Hepatocyte (in vitro differentiated cells): ENCODE data around the gene MAP4K2. TPM values are rescaled to one million over a fixed set of nuclear protein-coding genes. Genes with fewer than 3 reads are reported as not detected.

Experiments
- DNase-seq: peaks from one replicate; pipeline ENCODE4 v3.0.0-alpha.2; 2016; ENCODE audit warnings: low spot score
- H2AFZ ChIP-seq: fragments of 200-600 bp; sonication (generic); 2 replicates; pipeline ENCODE4 v1.6.0; 2016; ENCODE audit warnings: antibody characterized with exemption, mild to moderate bottlenecking
- H3K27ac ChIP-seq: fragments of 200-600 bp; sonication (generic); 2 replicates; pipeline ENCODE4 v1.5.1; 2016; ENCODE audit warnings: mild to moderate bottlenecking
- H3K27me3 ChIP-seq: fragments of 200-600 bp; sonication (generic); 2 replicates; pipeline ENCODE4 v1.6.1; 2016
- H3K36me3 ChIP-seq: fragments of 200-600 bp; sonication (generic); replicated peaks from 2 replicates; pipeline ENCODE4 v1.5.1; 2016; ENCODE audit warnings: low read depth; ENCODE audit not compliant: insufficient read depth
- H3K4me1 ChIP-seq: fragments of 200-600 bp; sonication (generic); 2 replicates; pipeline ENCODE4 v1.5.1; 2016; ENCODE audit warnings: mild to moderate bottlenecking, moderate library complexity; ENCODE audit not compliant: insufficient read depth
- H3K4me2 ChIP-seq: fragments of 200-600 bp; sonication (generic); 2 replicates; pipeline ENCODE4 v1.6.0; 2016
- H3K4me3 ChIP-seq: fragments of 200-600 bp; sonication (generic); 2 replicates; pipeline ENCODE4 v1.5.1; 2016; ENCODE audit warnings: mild to moderate bottlenecking
- H3K79me2 ChIP-seq: fragments of 200-600 bp; sonication (generic); 2 replicates; pipeline ENCODE4 v1.6.0; 2017; ENCODE audit warnings: mild to moderate bottlenecking
- H3K9me2 ChIP-seq: fragments of 200-600 bp; sonication (generic); replicated peaks from 2 replicates; pipeline ENCODE4 v1.6.0; 2017; ENCODE audit warnings: mild to moderate bottlenecking; ENCODE audit not compliant: insufficient read depth
- H3K9me3 ChIP-seq: fragments of 200-600 bp; sonication (generic); 2 replicates; pipeline ENCODE4 v1.5.1; 2016; ENCODE audit warnings: low read depth, mild to moderate bottlenecking
- H4K20me1 ChIP-seq: fragments of 200-600 bp; sonication (generic); 2 replicates; pipeline ENCODE4 v1.6.0; 2016; ENCODE audit warnings: mild to moderate bottlenecking; ENCODE audit not compliant: insufficient read depth, poor library complexity, severe bottlenecking
- CTCF ChIP-seq: fragments of 200-600 bp; sonication (generic); IDR thresholded peaks from 2 replicates; pipeline ENCODE4 v1.5.1; 2016; ENCODE audit warnings: antibody characterized with exemption, mild to moderate bottlenecking; ENCODE audit not compliant: poor library complexity
- EZH2 ChIP-seq: fragments of 200-600 bp; sonication (generic); IDR thresholded peaks from 2 replicates; pipeline ENCODE4 v1.6.1; 2016; ENCODE audit warnings: antibody characterized with exemption, mild to moderate bottlenecking, borderline replicate concordance
- EZH2phosphoT487 ChIP-seq: fragments of 200-600 bp; sonication (generic); IDR thresholded peaks from one replicate; pipeline ENCODE4 v1.6.1; 2018; ENCODE audit warnings: antibody characterized with exemption, mild to moderate bottlenecking, low read depth, moderate library complexity; ENCODE audit not compliant: unreplicated experiment, severe bottlenecking
- WGBS: methylation state at CpG from one replicate; pipeline ENCODE4 v1.1.6; 2016; ENCODE audit warnings: low lambda C conversion rate; ENCODE audit errors: missing lambda C conversion rate; 5-methylcytosine and 5-hydroxymethylcytosine counted together
- polyA plus RNA-seq: library from polyadenylated mRNA; unstranded; fragments of >200 nt; fragmentation: Nextera tagmentation; extraction: Ambion mirVana; gene quantifications from 2 replicates; pipeline ENCODE4 v1.2.1, GENCODE V29; 2016
- total RNA-seq: library from RNA; depleted of rRNA; stranded (reverse); fragments of >200 nt; gene quantifications from 2 replicates; pipeline ENCODE4 v1.2.3, GENCODE V29; 2014

Gene MAP4K2
- total and polyA plus RNA-seq, 2 experiments from 2014 or later, result 7.8 to 9.0 TPM

GRCh38 chr11:64743591-64744543 lies 59.1 kb downstream of the MAP4K2 start, which contains the start of gene RASGRP2:
Gene RASGRP2, minus strand, starts transcription at chr11:64744142. Its CDS starts 1,276 bp downstream, at chr11:64742866.
- peak within 1 kb of the TSS; percentile 90 for H3K4me2 ChIP-seq
- peaks cover 61% of the 10 kb centered on the region for H3K27me3 ChIP-seq
- H3K9me2 ChIP-seq, result no peaks in the 10 kb centered on the region
- DNase-seq, result peak; percentile 58
- no peaks in the 10 kb centered on the region for H3K79me2 ChIP-seq
- no peak within 1 kb of the TSS for H2AFZ ChIP-seq
- H3K36me3 ChIP-seq, result no peaks in the 10 kb centered on the region
- H3K27ac ChIP-seq, result no peak within 1 kb of the TSS
- H3K9me3 ChIP-seq, result no peaks in the 10 kb centered on the region
- TF ChIP-seq CTCF (peak; percentile 56), EZH2 (no peak), EZH2phosphoT487 (peak; percentile 43)
- WGBS, result 7% methylated on average over 50 of the region's 57 CpGs
- no peak within 1 kb of the TSS for H3K4me3 ChIP-seq
- H4K20me1 ChIP-seq, result no peaks in the 10 kb centered on the region
- H3K4me1 ChIP-seq, result peaks cover 34% of the 10 kb centered on the region

- DNase-seq, result peak; percentile 71
- peak overlapping the region; percentile 49 for H2AFZ ChIP-seq
- no peaks in the 10 kb centered on the region for H3K9me2 ChIP-seq
- H4K20me1 ChIP-seq, result no peaks in the 10 kb centered on the region
- H3K36me3 ChIP-seq, result no peaks in the 10 kb centered on the region
- peaks cover 61% of the 10 kb centered on the region for H3K27me3 ChIP-seq
- H3K4me2 ChIP-seq, result peak overlapping the region; percentile 90
- no peak for TF ChIP-seq EZH2phosphoT487
- TF ChIP-seq EZH2, result peak; percentile 61
- peak; percentile 81 for TF ChIP-seq CTCF
- no peaks in the 10 kb centered on the region for H3K9me3 ChIP-seq
- H3K4me3 ChIP-seq, result peak overlapping the region; percentile 33
- peaks cover 34% of the 10 kb centered on the region for H3K4me1 ChIP-seq
- no peak overlapping the region for H3K27ac ChIP-seq
- no peaks in the 10 kb centered on the region for H3K79me2 ChIP-seq
- 2% methylated on average over 26 of the region's 58 CpGs for WGBS
Measured at GRCh38 chr11:64742889-64743590, 60.0 kb downstream of the MAP4K2 start.

GRCh38 chr11:64742087-64742888 lies 60.7 kb downstream of the MAP4K2 start:
- H3K27ac ChIP-seq, result no peak overlapping the region
- WGBS, result 8% methylated on average over 54 of the region's 54 CpGs

More at GRCh38 chr11:64742087-64742888, 60.7 kb downstream of the MAP4K2 start:
- DNase-seq, result peak; percentile 36
- TF ChIP-seq CTCF, result no peak
- Histone ChIP-seq H3K4me2 (peak overlapping the region; percentile 90), H3K27me3 (peaks cover 61% of the 10 kb centered on the region), H3K9me2 (no peaks in the 10 kb centered on the region), H3K9me3 (no peaks in the 10 kb centered on the region), H3K4me1 (peaks cover 34% of the 10 kb centered on the region), H2AFZ (peak overlapping the region; percentile 49), H3K4me3 (peak overlapping the region; percentile 33), H3K79me2 (no peaks in the 10 kb centered on the region), H4K20me1 (no peaks in the 10 kb centered on the region), H3K36me3 (no peaks in the 10 kb centered on the region)
